Pancreas (tissue), 10 donors: ENCODE measurements around the gene CMIP. TPM values are rescaled to one million over a fixed set of nuclear protein-coding genes. Genes with fewer than 3 reads are reported as not detected.

Experiments used
- ATAC-seq, 4 donors: fragments of 200-7000 bp; cut with Tn5 transposase; one replicate each; pipeline versions ENCODE4 v1.8.0 to v1.9.1; 2020; ENCODE audit warnings: mild to moderate bottlenecking in 4 of 4, moderate library complexity in 4 of 4
- DNase-seq, 6 donors: peaks; one replicate each; pipeline ENCODE4 v3.0.0-alpha.2; 2020
- FAIRE-seq: peaks from 2 replicates; lab custom pipeline; 2012; peaks lifted over from hg19 to GRCh38; lab: Jason Lieb, UNC
- H3K27ac ChIP-seq, 4 donors: fragments of 200-600 bp; sonication (generic); 1 replicate in 3 of 4; 2 replicates in 1 of 4; pipeline versions ENCODE4 v1.5.0 to v1.8.0; 2020
- H3K27me3 ChIP-seq, 4 donors: fragments of 200-600 bp; one replicate each; pipeline ENCODE4 v1.8.0; 2021
- H3K36me3 ChIP-seq, 3 donors: fragments of 200-600 bp; sonication (generic) in 1 of 3; one replicate each; pipeline versions ENCODE4 v1.5.0 to v1.8.0; 2020 to 2021
- H3K4me1 ChIP-seq, 3 donors: fragments of 200-600 bp; one replicate each; pipeline ENCODE4 v1.8.0; 2021
- H3K4me3 ChIP-seq, 4 donors: fragments of 200-600 bp; sonication (generic) in 2 of 4; one replicate each; pipeline versions ENCODE4 v1.5.0 to v1.8.0; 2020 to 2021
- H3K9me3 ChIP-seq, 4 donors: fragments of 200-600 bp; one replicate each; pipeline ENCODE4 v1.8.0; 2021
- CTCF ChIP-seq, 4 donors: fragments of 200-600 bp; sonication (generic) in 3 of 4; IDR thresholded peaks; one replicate each; pipeline versions ENCODE4 v1.5.0 to v1.8.0; 2021; ENCODE audit warnings: antibody characterized with exemption in 4 of 4
- WGBS, 2 donors: extraction: QIAGEN DNeasy Blood & Tissue Kit; methylation state at CpG; one replicate each; pipeline ENCODE4 v1.1.7; 2013; 5-methylcytosine and 5-hydroxymethylcytosine counted together
- intact Hi-C, 3 donors: fragments of 100-400 bp; cut with DNase I; formaldehyde crosslinking; loops; one replicate each; pipeline versions ENCODE4 v1.11.1 to v1.14.2; 2022
- polyA plus RNA-seq, 2 donors: library from polyadenylated mRNA; stranded (reverse); fragments of 200-250 nt; gene quantifications; one replicate each; pipeline ENCODE4 v1.2.3, GENCODE V29; 2013
- total RNA-seq, 6 donors: library from RNA; stranded (reverse); fragmentation: NEBNext Ultra II Directional in 4 of 6; extraction: Animal tissue kit (Norgen Biotek cat#: 25700) in 4 of 6; gene quantifications; one replicate each; pipeline versions ENCODE4 v1.2.1 to v1.2.4, GENCODE V29; 2021 to 2023
- donor health status: healthy with polysubstance abuse.
- donor health status: DM: no; HTN: no; CAD: no; lungs with moderate emphysema.
- donor health status: DM: no; HTN: no; CAD: no.
- donor health status: control.
- donor health status: control.
- donor health status: Bipolar disorder and iron deficiency.
- donor health status: DM: yes; HTN: yes; CAD: no.
- donor health status: DM: no; HTN: no; CAD: no.
- donor health status: DM: no; HTN: no; CAD: no.
- donor health status: DM: yes; HTN: yes; CAD: no.

CMIP gene
- total and polyA plus RNA-seq, 8 donors = 9.7 to 37.0 (median 21.5) TPM

GRCh38 chr16:81616321-81617020 is 171.9 kb downstream of the CMIP start:
- FAIRE-seq = no peak
- peak in 3 of 4 donors; percentile 43 to 66 (median 61) for ATAC-seq
- H3K27ac ChIP-seq = peak overlapping the region in 1 of 4 donors; percentile 22

GRCh38 chr16:81617021-81617346 is 172.4 kb downstream of the CMIP start:
- no peaks in the 10 kb centered on the region for H3K27me3 ChIP-seq
- DNase-seq (no peak), ATAC-seq (no peak), FAIRE-seq (no peak)
- H3K4me1 ChIP-seq = no peaks in the 10 kb centered on the region
- TF ChIP-seq CTCF (IDR thresholded peaks at IDR 0.05) = no peak
- intact Hi-C loops = loop anchor here in 1 of 3 donors (10.0 kb wide), 1 partner anchor 52 kb away; no protein-coding TSS in a partner anchor
- no peaks in the 10 kb centered on the region for H3K9me3 ChIP-seq
- peaks cover 0 to 8% (median 0%) of the 10 kb centered on the region in 3 donors for H3K36me3 ChIP-seq
- H3K27ac ChIP-seq = peak overlapping the region in 1 of 4 donors; percentile 22
- H3K4me3 ChIP-seq = no peak overlapping the region
- WGBS, 2 donors = 78 to 85% methylated on average over 8 of the region's 8 CpGs

More at GRCh38 chr16:81616321-81617020, 171.9 kb downstream of the CMIP start:
- no peak overlapping the region for H3K4me3 ChIP-seq
- no peaks in the 10 kb centered on the region for H3K4me1 ChIP-seq
- 83 to 90% methylated on average over 17 of the region's 17 CpGs for WGBS, 2 donors
- H3K36me3 ChIP-seq = peaks cover 0 to 7% (median 0%) of the 10 kb centered on the region in 3 donors
- peak in 1 of 6 donors; percentile 52 for DNase-seq
- no peaks in the 10 kb centered on the region for H3K9me3 ChIP-seq
- intact Hi-C loops = loop anchor here in 1 of 3 donors (10.0 kb wide), 1 partner anchor 52 kb away; no protein-coding TSS in a partner anchor
- TF ChIP-seq CTCF (IDR thresholded peaks at IDR 0.05) = no peak
- no peaks in the 10 kb centered on the region for H3K27me3 ChIP-seq

GRCh38 chr16:81618187-81618586 is 173.6 kb downstream of the CMIP start:
- Histone ChIP-seq H3K4me1 (no peaks in the 10 kb centered on the region), H3K36me3 (peaks cover 0 to 8% (median 0%) of the 10 kb centered on the region in 3 donors), H3K9me3 (no peaks in the 10 kb centered on the region), H3K27me3 (no peaks in the 10 kb centered on the region), H3K4me3 (no peak overlapping the region), H3K27ac (no peak overlapping the region)
- TF ChIP-seq CTCF (IDR thresholded peaks at IDR 0.05) = no peak
- FAIRE-seq (no peak), DNase-seq (no peak), ATAC-seq (no peak)
- intact Hi-C loops = loop anchor here in 1 of 3 donors (10.0 kb wide), 1 partner anchor 53 kb away; no protein-coding TSS in a partner anchor
- WGBS, 2 donors = 76 to 80% methylated on average over 6 of the region's 6 CpGs

- H3K27me3 ChIP-seq = no peaks in the 10 kb centered on the region
- ATAC-seq (peak in 3 of 4 donors; percentile 18 to 61 (median 58)), FAIRE-seq (no peak), DNase-seq (no peak)
- intact Hi-C loops = loop anchor here in 1 of 3 donors (10.0 kb wide), 1 partner anchor 54 kb away; no protein-coding TSS in a partner anchor
- no peaks in the 10 kb centered on the region for H3K9me3 ChIP-seq
- no peak for TF ChIP-seq CTCF (IDR thresholded peaks at IDR 0.05)
- no peak overlapping the region for H3K27ac ChIP-seq
- H3K36me3 ChIP-seq = peaks cover 0 to 8% (median 0%) of the 10 kb centered on the region in 3 donors
- H3K4me3 ChIP-seq = no peak overlapping the region
- H3K4me1 ChIP-seq = no peaks in the 10 kb centered on the region
- 69 to 70% methylated on average over 11 of the region's 11 CpGs for WGBS, 2 donors
These were observed 174.1 kb downstream of the CMIP start for GRCh38 chr16:81618661-81619060.

GRCh38 chr16:81620029-81620428 is 175.4 kb downstream of the CMIP start:
- ATAC-seq (no peak), DNase-seq (no peak), FAIRE-seq (no peak)
- intact Hi-C loops = loop anchor here in 1 of 3 donors (5.0 kb wide), 1 partner anchor 102 kb away; no protein-coding TSS in a partner anchor
- WGBS, 2 donors = 91 to 95% methylated on average over 4 of the region's 4 CpGs
- no peaks in the 10 kb centered on the region for H3K27me3 ChIP-seq
- no peak overlapping the region for H3K4me3 ChIP-seq
- no peaks in the 10 kb centered on the region for H3K9me3 ChIP-seq
- H3K27ac ChIP-seq = no peak overlapping the region
- peaks cover 0 to 8% (median 0%) of the 10 kb centered on the region in 3 donors for H3K36me3 ChIP-seq
- TF ChIP-seq CTCF (IDR thresholded peaks at IDR 0.05) = no peak
- H3K4me1 ChIP-seq = peaks cover under 1 to 8% (median 6%) of the 10 kb centered on the region in 3 donors
